ENCODE results near the gene CCDC112. TPM values are rescaled to one million over a fixed set of nuclear protein-coding genes. Genes with fewer than 3 reads are reported as not detected.
A peak's percentile ranks its signal among the peaks of the same experiment; 100 is the strongest.

The CCDC112 gene
- total and polyA plus RNA-seq, 2 of the 13 experiments (the other 11 are each of a cell fraction or from before 2014, with no cell fraction given), result 1.1 to 2.8 TPM

GRCh38 chr5:115296124-115297022 is at the start of gene CCDC112 (continued):
- TF ChIP-seq ZNF816 (CRISPR knock-in tag; IDR thresholded peaks at IDR 0.05; ENCODE audit: borderline replicate concordance), result no peak
- peak; percentile 83; the same call in 1 of the 2 replicates for TF ChIP-seq NRL (CRISPR knock-in tag; IDR thresholded peaks at IDR 0.05; ENCODE audit: borderline replicate concordance)
- no peak for TF ChIP-seq ZNF17 (CRISPR knock-in tag; IDR thresholded peaks at IDR 0.05)
- TF ChIP-seq FOXK1 (CRISPR knock-in tag; IDR thresholded peaks at IDR 0.05; ENCODE audit: borderline replicate concordance, low read depth), result peak; percentile 39; the same call in 1 of the 2 replicates
- no peak for TF ChIP-seq ZNF850 (CRISPR knock-in tag; conservative IDR thresholded peaks at IDR 0.05)
- TF ChIP-seq ZNF350 (CRISPR knock-in tag; IDR thresholded peaks at IDR 0.05; ENCODE audit: borderline replicate concordance, low read depth), result no peak
- TF ChIP-seq YEATS2 (CRISPR knock-in tag; IDR thresholded peaks at IDR 0.05; ENCODE audit: borderline replicate concordance), result no peak
- TF ChIP-seq, protein P1, sequence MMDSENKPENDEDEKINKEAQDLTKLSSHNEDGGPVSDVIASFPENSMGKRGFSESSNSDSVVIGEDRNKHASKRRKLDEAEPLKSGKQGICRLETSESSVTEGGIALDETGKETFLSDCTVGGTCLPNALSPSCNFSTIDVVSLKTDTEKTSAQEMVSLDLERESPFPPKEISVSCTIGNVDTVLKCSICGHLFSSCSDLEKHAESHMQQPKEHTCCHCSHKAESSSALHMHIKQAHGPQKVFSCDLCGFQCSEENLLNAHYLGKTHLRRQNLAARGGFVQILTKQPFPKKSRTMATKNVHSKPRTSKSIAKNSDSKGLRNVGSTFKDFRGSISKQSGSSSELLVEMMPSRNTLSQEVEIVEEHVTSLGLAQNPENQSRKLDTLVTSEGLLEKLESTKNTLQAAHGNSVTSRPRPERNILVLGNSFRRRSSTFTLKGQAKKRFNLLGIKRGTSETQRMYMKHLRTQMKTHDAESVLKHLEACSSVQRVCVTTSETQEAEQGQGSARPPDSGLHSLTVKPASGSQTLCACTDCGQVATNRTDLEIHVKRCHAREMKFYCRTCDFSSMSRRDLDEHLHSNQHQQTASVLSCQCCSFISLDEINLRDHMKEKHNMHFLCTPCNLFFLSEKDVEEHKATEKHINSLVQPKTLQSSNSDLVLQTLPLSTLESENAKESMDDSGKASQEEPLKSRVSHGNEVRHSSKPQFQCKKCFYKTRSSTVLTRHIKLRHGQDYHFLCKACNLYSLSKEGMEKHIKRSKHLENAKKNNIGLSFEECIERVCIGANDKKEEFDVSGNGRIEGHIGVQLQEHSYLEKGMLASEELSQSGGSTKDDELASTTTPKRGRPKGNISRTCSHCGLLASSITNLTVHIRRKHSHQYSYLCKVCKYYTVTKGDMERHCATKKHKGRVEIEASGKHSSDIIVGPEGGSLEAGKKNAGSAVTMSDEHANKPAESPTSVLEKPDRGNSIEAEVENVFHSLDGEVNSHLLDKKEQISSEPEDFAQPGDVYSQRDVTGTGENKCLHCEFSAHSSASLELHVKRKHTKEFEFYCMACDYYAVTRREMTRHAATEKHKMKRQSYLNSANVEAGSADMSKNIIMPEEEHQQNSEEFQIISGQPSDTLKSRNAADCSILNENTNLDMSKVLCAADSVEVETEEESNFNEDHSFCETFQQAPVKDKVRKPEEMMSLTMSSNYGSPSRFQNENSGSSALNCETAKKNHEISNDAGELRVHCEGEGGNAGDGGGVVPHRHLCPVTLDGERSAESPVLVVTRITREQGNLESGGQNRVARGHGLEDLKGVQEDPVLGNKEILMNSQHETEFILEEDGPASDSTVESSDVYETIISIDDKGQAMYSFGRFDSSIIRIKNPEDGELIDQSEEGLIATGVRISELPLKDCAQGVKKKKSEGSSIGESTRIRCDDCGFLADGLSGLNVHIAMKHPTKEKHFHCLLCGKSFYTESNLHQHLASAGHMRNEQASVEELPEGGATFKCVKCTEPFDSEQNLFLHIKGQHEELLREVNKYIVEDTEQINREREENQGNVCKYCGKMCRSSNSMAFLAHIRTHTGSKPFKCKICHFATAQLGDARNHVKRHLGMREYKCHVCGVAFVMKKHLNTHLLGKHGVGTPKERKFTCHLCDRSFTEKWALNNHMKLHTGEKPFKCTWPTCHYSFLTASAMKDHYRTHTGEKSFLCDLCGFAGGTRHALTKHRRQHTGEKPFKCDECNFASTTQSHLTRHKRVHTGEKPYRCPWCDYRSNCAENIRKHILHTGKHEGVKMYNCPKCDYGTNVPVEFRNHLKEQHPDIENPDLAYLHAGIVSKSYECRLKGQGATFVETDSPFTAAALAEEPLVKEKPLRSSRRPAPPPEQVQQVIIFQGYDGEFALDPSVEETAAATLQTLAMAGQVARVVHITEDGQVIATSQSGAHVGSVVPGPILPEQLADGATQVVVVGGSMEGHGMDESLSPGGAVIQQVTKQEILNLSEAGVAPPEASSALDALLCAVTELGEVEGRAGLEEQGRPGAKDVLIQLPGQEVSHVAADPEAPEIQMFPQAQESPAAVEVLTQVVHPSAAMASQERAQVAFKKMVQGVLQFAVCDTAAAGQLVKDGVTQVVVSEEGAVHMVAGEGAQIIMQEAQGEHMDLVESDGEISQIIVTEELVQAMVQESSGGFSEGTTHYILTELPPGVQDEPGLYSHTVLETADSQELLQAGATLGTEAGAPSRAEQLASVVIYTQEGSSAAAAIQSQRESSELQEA (CRISPR knock-in tag; IDR thresholded peaks at IDR 0.05; ENCODE audit: not compliant biosample characterization), result no peak
- no peak for TF ChIP-seq DNMT3B (CRISPR knock-in tag; conservative IDR thresholded peaks at IDR 0.05)
- peak; percentile 33; the same call in 1 of the 2 replicates for TF ChIP-seq SP4 (CRISPR knock-in tag; IDR thresholded peaks at IDR 0.05)
- no peak for TF ChIP-seq SMARCE1 (IDR thresholded peaks at IDR 0.05; ENCODE audit: borderline replicate concordance)
- TF ChIP-seq, protein P2, sequence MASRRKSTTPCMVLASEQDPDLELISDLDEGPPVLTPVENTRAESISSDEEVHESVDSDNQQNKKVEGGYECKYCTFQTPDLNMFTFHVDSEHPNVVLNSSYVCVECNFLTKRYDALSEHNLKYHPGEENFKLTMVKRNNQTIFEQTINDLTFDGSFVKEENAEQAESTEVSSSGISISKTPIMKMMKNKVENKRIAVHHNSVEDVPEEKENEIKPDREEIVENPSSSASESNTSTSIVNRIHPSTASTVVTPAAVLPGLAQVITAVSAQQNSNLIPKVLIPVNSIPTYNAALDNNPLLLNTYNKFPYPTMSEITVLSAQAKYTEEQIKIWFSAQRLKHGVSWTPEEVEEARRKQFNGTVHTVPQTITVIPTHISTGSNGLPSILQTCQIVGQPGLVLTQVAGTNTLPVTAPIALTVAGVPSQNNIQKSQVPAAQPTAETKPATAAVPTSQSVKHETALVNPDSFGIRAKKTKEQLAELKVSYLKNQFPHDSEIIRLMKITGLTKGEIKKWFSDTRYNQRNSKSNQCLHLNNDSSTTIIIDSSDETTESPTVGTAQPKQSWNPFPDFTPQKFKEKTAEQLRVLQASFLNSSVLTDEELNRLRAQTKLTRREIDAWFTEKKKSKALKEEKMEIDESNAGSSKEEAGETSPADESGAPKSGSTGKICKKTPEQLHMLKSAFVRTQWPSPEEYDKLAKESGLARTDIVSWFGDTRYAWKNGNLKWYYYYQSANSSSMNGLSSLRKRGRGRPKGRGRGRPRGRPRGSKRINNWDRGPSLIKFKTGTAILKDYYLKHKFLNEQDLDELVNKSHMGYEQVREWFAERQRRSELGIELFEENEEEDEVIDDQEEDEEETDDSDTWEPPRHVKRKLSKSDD (CRISPR knock-in tag; IDR thresholded peaks at IDR 0.05; ENCODE audit: low read depth), result peak; percentile 53; the same call in 1 of the 2 replicates
- no peak for TF ChIP-seq NFATC3 (CRISPR knock-in tag; IDR thresholded peaks at IDR 0.05)
